ENCODE measurements around the gene CEP128. TPM values are rescaled to one million over a fixed set of nuclear protein-coding genes. Genes with fewer than 3 reads are reported as not detected.
A peak's percentile ranks its signal among the peaks of the same experiment; 100 is the strongest.

The CEP128 gene
- polyA plus RNA-seq, 1 donor = 2.4 TPM

DNA sequence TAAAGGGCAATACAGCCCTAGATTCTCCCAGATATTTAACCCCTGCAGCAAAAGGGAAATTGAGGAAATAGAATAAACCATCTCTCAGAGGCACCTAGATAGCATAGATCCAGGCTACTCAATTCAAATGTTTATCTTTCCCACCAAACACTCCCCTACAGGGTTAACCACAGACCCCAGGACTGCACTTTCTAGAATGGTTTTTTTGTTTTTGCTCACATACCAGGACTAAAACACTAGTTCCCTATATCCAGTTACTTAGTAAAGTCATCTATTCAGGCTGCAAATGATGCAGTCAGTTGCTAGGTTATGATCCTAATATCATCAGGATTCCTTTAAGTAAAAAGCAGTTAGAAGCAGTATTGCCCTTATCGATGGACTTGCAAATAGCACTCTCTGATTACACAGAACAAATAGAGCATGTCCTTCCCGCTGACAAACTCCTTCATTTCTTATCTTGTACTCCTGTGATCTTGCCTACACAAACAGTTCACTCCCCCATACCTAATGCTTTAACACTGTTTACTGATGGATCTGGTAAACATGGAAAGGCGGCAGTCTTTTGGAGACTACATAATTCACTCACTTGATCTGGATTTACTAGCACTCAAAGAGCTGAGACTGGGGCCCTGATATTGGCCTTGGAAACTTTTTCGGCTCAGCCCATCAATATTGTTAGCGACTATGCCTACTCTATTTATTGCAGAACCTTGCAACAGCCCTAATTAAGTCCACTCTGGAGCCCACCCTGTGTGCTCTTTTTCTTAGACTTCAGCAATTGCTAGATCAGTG is 473.0 kb downstream of the CEP128 start:
- Histone ChIP-seq H3K4me1 (ENCODE audit: control insufficient read depth, insufficient read depth, low read length) (no peaks in the 10 kb centered on the region), H3K4me3 (ENCODE audit: low read length) (no peak overlapping the region), H3K27ac (ENCODE audit: low read length) (no peak overlapping the region), H3K36me3 (ENCODE audit: control insufficient read depth, insufficient read depth, low read length) (no peaks in the 10 kb centered on the region), H3K9me3 (ENCODE audit: control insufficient read depth, low read depth, low read length) (peaks cover 7% of the 10 kb centered on the region), H3K27me3 (ENCODE audit: control insufficient read depth, insufficient read depth, low read length) (no peaks in the 10 kb centered on the region)
- WGBS (ENCODE audit: insufficient coverage, low lambda C conversion rate) = no CpG with 5 or more reads among the region's 5 CpGs
- peak; percentile 21 to 68 for DNase-seq

DNA sequence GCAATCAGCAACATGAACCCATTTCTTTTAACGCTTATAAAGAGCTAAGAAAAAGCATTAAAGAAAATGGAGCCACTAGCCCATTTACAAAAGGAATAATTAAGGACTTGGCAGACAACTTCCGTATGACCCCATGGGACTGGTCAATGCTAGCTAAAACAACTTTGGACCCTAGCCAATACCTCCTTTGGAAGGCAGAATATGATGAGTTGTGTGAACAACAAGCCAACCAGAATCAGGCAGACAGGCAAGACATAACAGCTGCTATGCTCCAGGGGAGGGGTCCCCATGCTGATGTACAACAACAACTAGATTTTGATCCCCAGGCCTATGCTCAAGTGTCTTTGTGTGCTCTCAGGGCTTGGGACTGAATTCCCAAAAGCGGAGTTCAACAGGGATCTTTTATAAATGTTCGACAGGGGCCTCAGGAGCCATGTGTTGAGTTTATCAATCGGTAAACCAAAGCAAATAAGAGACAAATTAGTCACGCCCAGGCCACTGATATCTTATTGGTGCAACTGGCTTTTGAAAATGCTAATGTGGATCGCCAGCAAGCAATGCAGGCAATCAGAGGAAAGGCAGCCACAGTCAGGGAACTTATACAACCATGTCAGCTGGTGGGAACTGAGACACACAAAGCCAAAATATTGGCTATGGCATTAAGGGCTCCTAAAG is 475.9 kb downstream of the CEP128 start:
- Histone ChIP-seq H3K4me3 (ENCODE audit: low read length) (no peak overlapping the region), H3K27ac (ENCODE audit: low read length) (no peak overlapping the region), H3K9me3 (ENCODE audit: control insufficient read depth, low read depth, low read length) (peaks cover 3% of the 10 kb centered on the region), H3K4me1 (ENCODE audit: control insufficient read depth, insufficient read depth, low read length) (no peaks in the 10 kb centered on the region), H3K27me3 (ENCODE audit: control insufficient read depth, insufficient read depth, low read length) (no peaks in the 10 kb centered on the region), H3K36me3 (ENCODE audit: control insufficient read depth, insufficient read depth, low read length) (no peaks in the 10 kb centered on the region)
- no CpG with 5 or more reads among the region's 7 CpGs for WGBS (ENCODE audit: insufficient coverage, low lambda C conversion rate)
- no peak for DNase-seq

DNA sequence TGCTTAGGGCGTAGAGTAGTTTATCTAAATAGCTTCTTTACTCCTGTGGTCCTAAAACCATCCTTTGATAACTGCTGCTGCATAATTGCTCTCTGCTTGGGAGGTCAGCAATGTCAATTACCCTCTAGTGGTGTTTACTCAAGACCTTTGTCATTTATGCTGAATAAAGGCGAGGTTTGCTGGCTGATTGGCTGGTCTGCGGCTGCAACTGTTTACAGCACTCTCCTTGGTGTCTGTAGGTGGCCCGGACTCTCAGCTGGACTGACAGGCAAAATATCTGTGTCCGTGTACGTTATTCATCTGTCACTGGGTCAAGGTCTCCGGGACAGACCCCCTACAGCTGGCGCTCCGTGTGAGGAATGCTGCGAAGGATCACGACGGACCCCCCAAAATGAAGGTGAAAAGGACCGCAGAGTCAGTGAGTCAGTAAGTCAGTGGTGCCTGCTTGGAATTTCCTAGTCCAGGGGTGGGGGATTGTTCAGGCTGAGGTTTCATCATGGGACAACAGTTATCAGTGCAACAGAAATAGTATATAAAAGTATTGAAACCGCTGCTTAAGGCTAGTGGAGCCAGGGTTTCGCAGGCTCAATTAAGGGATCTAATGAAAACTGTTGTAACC is 476.9 kb downstream of the CEP128 start:
- 100% methylated on average over 1 of the region's 15 CpGs for WGBS (ENCODE audit: insufficient coverage, low lambda C conversion rate)
- no peak overlapping the region for H3K4me3 ChIP-seq (ENCODE audit: low read length)
- H3K27me3 ChIP-seq (ENCODE audit: control insufficient read depth, insufficient read depth, low read length) = no peaks in the 10 kb centered on the region
- peak in 1 of 2 donors; percentile 4 for DNase-seq
- no peaks in the 10 kb centered on the region for H3K4me1 ChIP-seq (ENCODE audit: control insufficient read depth, insufficient read depth, low read length)
- no peaks in the 10 kb centered on the region for H3K36me3 ChIP-seq (ENCODE audit: control insufficient read depth, insufficient read depth, low read length)
- no peak overlapping the region for H3K27ac ChIP-seq (ENCODE audit: low read length)
- peaks cover 3% of the 10 kb centered on the region for H3K9me3 ChIP-seq (ENCODE audit: control insufficient read depth, low read depth, low read length)

DNA sequence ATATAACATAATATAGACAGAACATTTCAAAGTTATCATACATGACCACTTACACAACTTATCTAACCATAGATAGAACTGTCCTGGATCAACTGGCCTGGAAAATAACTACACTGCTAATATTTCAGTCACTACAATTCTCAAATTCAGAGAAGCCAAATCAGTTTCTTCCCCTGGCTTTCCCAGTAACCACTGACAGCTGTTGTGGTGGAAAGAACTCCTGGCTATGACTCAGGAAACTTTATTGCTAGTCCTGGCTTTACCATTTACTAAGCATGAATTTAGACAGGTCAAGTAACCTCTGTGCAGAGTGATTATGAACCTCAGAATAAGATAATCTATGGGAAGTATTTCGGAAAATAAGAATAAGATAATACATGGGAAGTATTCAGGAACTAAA is 485.3 kb downstream of the CEP128 start:
- 100% methylated on average over 1 of the region's 1 CpG for WGBS (ENCODE audit: insufficient coverage, low lambda C conversion rate)
- H3K27ac ChIP-seq (ENCODE audit: low read length) = no peak overlapping the region
- no peak overlapping the region for H3K4me3 ChIP-seq (ENCODE audit: low read length)
- no peaks in the 10 kb centered on the region for H3K36me3 ChIP-seq (ENCODE audit: control insufficient read depth, insufficient read depth, low read length)
- no peaks in the 10 kb centered on the region for H3K4me1 ChIP-seq (ENCODE audit: control insufficient read depth, insufficient read depth, low read length)
- no peaks in the 10 kb centered on the region for H3K9me3 ChIP-seq (ENCODE audit: control insufficient read depth, low read depth, low read length)
- no peaks in the 10 kb centered on the region for H3K27me3 ChIP-seq (ENCODE audit: control insufficient read depth, insufficient read depth, low read length)
- no peak for DNase-seq

DNA sequence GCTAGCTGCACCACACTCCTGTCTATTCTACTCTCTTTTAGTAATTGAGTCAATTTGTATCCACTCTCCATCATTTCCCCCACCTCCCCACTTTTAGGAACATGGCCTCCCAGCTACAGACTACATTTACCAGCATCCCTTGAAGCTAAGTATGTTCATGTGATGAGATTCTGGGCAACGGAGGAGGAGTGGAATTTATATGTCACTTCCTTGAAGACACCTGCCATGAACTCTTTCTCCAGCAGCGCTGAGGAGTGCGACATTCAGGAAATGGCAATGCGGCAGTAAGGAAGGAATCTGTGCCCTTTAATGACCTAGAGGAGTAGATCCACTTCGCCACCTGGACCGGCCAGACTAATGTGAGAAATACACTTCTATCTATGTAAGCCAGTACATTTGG is 486.5 kb downstream of the CEP128 start:
- Histone ChIP-seq H3K27ac (ENCODE audit: low read length) (no peak overlapping the region), H3K4me1 (ENCODE audit: control insufficient read depth, insufficient read depth, low read length) (no peaks in the 10 kb centered on the region), H3K9me3 (ENCODE audit: control insufficient read depth, low read depth, low read length) (no peaks in the 10 kb centered on the region), H3K36me3 (ENCODE audit: control insufficient read depth, insufficient read depth, low read length) (no peaks in the 10 kb centered on the region), H3K4me3 (ENCODE audit: low read length) (no peak overlapping the region), H3K27me3 (ENCODE audit: control insufficient read depth, insufficient read depth, low read length) (no peaks in the 10 kb centered on the region)
- no peak for DNase-seq
- no CpG with 5 or more reads among the region's 6 CpGs for WGBS (ENCODE audit: insufficient coverage, low lambda C conversion rate)

DNA sequence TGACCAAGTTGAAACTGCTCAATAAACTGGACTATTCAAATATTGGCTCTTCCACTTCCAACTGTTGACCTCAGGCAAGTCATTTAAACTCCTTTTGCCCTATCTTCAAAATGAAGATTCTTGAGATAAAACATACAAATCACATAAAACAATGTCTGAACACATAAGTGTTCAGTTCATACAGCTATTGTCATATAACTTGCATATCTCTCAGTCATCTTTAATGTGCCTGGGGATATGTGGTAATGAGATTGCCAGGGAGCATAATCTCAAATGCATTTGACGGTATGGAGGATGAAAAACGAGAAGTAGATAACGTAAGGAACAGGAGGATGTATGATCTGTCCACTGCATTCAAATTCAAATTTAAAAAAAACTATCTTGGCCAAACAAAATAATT is 493.3 kb downstream of the CEP128 start:
- no peak for DNase-seq
- WGBS (ENCODE audit: insufficient coverage, low lambda C conversion rate) = 91% methylated on average over 3 of the region's 3 CpGs
- H3K4me3 ChIP-seq (ENCODE audit: low read length) = no peak overlapping the region

DNA sequence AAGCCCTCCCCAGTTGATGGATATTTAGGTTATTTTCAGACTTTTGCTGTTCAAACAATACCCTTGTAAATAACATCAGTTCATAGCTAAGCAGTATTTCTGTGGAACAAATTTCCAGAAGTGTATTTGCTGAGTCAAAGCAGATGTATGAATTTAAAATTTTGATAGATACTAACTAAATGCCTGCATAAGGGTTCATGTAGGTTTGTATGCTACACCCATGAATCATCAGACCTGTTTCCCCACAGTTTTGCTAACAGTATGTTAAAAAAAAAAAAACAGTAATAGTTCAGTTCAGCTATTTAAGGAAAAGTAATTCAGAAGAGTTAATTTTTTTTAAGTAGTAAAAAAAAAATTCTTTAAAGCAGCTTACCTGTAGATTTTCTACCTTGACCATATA is 494.1 kb downstream of the CEP128 start:
- H3K9me3 ChIP-seq (ENCODE audit: control insufficient read depth, low read depth, low read length) = no peaks in the 10 kb centered on the region
- DNase-seq = no peak
- H3K27ac ChIP-seq (ENCODE audit: low read length) = no peak overlapping the region
- H3K4me1 ChIP-seq (ENCODE audit: control insufficient read depth, insufficient read depth, low read length) = no peaks in the 10 kb centered on the region
- no peaks in the 10 kb centered on the region for H3K36me3 ChIP-seq (ENCODE audit: control insufficient read depth, insufficient read depth, low read length)
- no peaks in the 10 kb centered on the region for H3K27me3 ChIP-seq (ENCODE audit: control insufficient read depth, insufficient read depth, low read length)
- no peak overlapping the region for H3K4me3 ChIP-seq (ENCODE audit: low read length)

More for the DNA sequence above, 493.3 kb downstream of the CEP128 start:
- Histone ChIP-seq H3K9me3 (ENCODE audit: control insufficient read depth, low read depth, low read length) (no peaks in the 10 kb centered on the region), H3K27ac (ENCODE audit: low read length) (no peak overlapping the region), H3K4me1 (ENCODE audit: control insufficient read depth, insufficient read depth, low read length) (no peaks in the 10 kb centered on the region), H3K27me3 (ENCODE audit: control insufficient read depth, insufficient read depth, low read length) (no peaks in the 10 kb centered on the region), H3K36me3 (ENCODE audit: control insufficient read depth, insufficient read depth, low read length) (no peaks in the 10 kb centered on the region)

Other genes starting within 250 kb of the CEP128 start
- gene TSHR, start 13.9 kb upstream of the CEP128 start, polyA plus RNA-seq = 0.16 TPM